KMS-11 (cell line): ENCODE measurements around the gene C9orf153.

Source experiments
- H2AFZ ChIP-seq: fragments of 200-600 bp; sonication (generic); 2 replicates; pipeline ENCODE4 v1.6.1; 2016; ENCODE audit warnings: antibody characterized with exemption, mixed run types, low read depth
- H3K27ac ChIP-seq: fragments of 200-600 bp; sonication (generic); 2 replicates; pipeline ENCODE4 v1.6.1; 2016; ENCODE audit warnings: mild to moderate bottlenecking, mixed run types
- H3K27me3 ChIP-seq: fragments of 200-600 bp; sonication (generic); 2 replicates; pipeline ENCODE4 v1.6.1; 2017; ENCODE audit warnings: mild to moderate bottlenecking, low read depth, mixed run types, moderate library complexity; ENCODE audit not compliant: insufficient read depth
- H3K36me3 ChIP-seq: fragments of 200-600 bp; sonication (generic); 2 replicates; pipeline ENCODE4 v1.6.1; 2017; ENCODE audit warnings: mild to moderate bottlenecking, mixed run types; ENCODE audit not compliant: insufficient read depth
- H3K4me1 ChIP-seq: fragments of 200-600 bp; sonication (generic); 2 replicates; pipeline ENCODE4 v1.6.1; 2016; ENCODE audit warnings: mild to moderate bottlenecking, low read depth, mixed run types; ENCODE audit not compliant: poor library complexity, severe bottlenecking
- H3K4me2 ChIP-seq: fragments of 200-600 bp; sonication (generic); 2 replicates; pipeline ENCODE4 v1.7.0; 2016; ENCODE audit warnings: mild to moderate bottlenecking, mixed run types
- H3K4me3 ChIP-seq: fragments of 200-600 bp; sonication (generic); IDR thresholded peaks from 2 replicates; pipeline ENCODE4 v1.6.1; 2017; ENCODE audit warnings: low read depth, low read length, mixed read lengths; ENCODE audit not compliant: insufficient read depth
- H3K79me2 ChIP-seq: fragments of 200-600 bp; sonication (generic); 2 replicates; pipeline ENCODE4 v1.6.1; 2016; ENCODE audit warnings: low read depth, mixed run types; ENCODE audit not compliant: insufficient read depth
- H3K9ac ChIP-seq: fragments of 200-600 bp; sonication (generic); 2 replicates; pipeline ENCODE4 v1.6.1; 2016; ENCODE audit warnings: mild to moderate bottlenecking, mixed run types
- H4K20me1 ChIP-seq: fragments of 200-600 bp; sonication (generic); 2 replicates; pipeline ENCODE4 v1.6.1; 2016; ENCODE audit warnings: mild to moderate bottlenecking, mixed run types; ENCODE audit not compliant: insufficient read depth
- TF ChIP-seq, protein P1 (sequence below): fragments of 200-600 bp; sonication (generic); conservative IDR thresholded peaks from 2 replicates; pipeline ENCODE4 v1.6.1; 2017; ENCODE audit warnings: low read depth, mild to moderate bottlenecking, antibody characterized with exemption, low read length, moderate library complexity, mixed read lengths

C9orf153 gene

DNA sequence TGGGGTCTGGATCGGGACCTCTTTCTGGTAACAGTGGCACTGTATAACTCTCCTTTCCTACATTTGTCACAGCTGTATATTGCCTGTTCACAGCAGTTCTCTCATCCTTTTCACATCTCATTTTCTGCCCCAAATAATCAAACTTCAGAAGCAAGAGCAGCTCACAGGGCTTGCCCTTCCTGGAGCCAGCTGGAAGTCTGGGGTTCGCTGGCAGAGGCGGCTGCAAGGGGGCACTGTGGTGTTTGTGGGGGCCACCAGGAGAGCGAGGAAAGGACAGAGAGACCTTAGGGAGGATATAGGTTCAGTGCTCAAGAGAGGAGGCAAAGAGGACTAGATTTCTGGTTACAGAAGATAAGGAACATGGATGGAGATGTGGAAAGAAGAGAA lies 75.3 kb downstream of the C9orf153 start:
- Histone ChIP-seq H3K36me3 (no peaks in the 10 kb centered on the region), H3K4me2 (no peak overlapping the region), H3K9ac (no peak overlapping the region), H2AFZ (no peak overlapping the region), H3K27ac (no peak overlapping the region), H3K79me2 (no peaks in the 10 kb centered on the region), H4K20me1 (no peaks in the 10 kb centered on the region), H3K4me3 (no peak overlapping the region), H3K27me3 (no peaks in the 10 kb centered on the region), H3K4me1 (no peaks in the 10 kb centered on the region)
- TF ChIP-seq, protein P1, sequence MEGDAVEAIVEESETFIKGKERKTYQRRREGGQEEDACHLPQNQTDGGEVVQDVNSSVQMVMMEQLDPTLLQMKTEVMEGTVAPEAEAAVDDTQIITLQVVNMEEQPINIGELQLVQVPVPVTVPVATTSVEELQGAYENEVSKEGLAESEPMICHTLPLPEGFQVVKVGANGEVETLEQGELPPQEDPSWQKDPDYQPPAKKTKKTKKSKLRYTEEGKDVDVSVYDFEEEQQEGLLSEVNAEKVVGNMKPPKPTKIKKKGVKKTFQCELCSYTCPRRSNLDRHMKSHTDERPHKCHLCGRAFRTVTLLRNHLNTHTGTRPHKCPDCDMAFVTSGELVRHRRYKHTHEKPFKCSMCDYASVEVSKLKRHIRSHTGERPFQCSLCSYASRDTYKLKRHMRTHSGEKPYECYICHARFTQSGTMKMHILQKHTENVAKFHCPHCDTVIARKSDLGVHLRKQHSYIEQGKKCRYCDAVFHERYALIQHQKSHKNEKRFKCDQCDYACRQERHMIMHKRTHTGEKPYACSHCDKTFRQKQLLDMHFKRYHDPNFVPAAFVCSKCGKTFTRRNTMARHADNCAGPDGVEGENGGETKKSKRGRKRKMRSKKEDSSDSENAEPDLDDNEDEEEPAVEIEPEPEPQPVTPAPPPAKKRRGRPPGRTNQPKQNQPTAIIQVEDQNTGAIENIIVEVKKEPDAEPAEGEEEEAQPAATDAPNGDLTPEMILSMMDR, result no peak

DNA sequence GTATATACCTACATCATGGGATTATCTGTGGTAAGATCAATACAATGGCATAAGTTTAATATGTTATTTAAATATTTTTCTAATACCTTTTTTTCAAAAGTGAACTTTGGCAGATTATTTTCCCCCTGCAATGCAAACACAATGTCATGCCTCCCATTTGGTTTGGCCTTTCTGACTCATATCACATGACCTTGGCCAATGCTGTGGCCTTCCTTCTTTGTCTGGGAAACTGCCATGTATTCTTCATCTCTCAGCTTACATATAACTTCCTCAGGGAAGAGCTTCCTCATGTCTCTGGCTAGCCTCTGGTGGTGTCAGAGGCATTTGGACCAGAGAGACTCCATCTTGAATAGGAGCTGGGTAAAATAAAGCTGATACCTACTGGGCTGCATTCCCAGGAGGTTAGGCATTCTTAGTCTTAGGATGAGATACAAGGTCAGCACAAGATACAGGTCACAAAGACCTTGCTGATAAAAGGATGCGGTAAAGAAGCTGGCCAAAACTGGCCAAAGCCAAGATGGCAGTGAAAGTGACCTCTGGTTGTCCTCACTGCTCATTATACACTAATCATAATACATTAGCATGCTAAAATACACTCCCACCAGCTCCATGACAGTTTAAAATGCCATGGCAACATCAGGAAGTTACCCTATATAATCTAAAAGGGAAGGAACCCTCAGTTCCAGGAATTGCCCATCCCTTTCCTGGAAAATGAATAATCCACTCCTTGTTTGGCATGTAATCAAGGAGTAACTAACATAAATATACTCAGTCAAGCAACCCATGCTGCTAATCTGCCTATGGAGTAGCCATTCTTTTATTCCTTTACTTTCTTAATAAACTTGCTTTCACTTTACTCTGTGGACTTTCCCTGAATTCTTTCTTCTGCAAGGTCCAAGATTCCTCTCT lies 76.0 kb downstream of the C9orf153 start:
- Histone ChIP-seq H3K4me3 (no peak overlapping the region), H4K20me1 (no peaks in the 10 kb centered on the region), H3K27me3 (no peaks in the 10 kb centered on the region), H2AFZ (no peak overlapping the region), H3K27ac (no peak overlapping the region), H3K4me1 (no peaks in the 10 kb centered on the region), H3K79me2 (no peaks in the 10 kb centered on the region), H3K9ac (no peak overlapping the region), H3K36me3 (no peaks in the 10 kb centered on the region), H3K4me2 (no peak overlapping the region)
- TF ChIP-seq, protein P1, result no peak

DNA sequence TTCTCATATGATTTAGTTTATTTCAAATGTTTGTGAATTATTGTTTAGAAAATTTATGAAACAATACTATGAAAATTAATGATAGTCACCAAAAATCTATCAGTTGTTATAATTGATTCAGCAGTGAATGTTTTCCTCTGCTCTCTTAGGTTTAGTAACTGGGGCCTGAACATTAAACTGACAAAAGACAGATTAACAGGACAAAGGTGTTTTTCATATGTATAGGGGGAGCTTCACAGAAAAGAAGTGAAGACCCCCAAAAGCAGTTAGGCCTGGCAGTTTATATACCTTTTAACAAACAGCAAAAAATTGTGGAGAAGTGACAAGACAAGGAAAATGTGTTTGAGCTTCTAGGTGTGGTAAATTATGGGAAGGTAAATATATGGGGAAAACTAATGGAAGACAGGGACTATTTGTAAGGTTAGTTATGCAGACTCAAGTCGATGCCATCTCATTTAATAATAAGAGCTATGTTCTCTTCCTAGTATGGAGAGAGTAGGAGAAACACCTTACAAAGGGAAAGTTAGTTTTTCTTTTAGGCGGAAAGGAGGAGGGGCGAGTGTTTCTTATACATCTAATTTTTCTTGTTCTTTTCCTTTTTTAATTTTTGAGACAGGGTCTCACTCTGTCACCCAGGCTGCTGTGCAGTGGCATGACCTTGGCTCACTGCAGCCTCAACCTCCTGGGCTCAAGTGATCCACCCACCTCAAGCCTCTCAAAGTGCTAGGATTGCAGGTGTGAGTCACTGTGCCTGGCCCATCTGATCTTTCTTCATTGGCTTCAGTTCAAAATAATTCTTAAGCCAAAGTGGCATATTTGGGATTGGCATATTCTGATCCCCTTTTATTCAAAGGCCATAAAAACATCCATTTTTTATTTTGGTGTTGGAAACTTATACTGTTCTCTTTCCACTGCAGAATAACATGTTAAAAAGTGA lies 77.8 kb downstream of the C9orf153 start:
- no peak overlapping the region for H2AFZ ChIP-seq
- TF ChIP-seq, protein P1, result no peak
- H3K4me1 ChIP-seq, result no peaks in the 10 kb centered on the region
- H3K27me3 ChIP-seq, result no peaks in the 10 kb centered on the region
- H3K36me3 ChIP-seq, result no peaks in the 10 kb centered on the region
- H3K79me2 ChIP-seq, result no peaks in the 10 kb centered on the region
- H3K9ac ChIP-seq, result no peak overlapping the region
- H3K4me3 ChIP-seq, result no peak overlapping the region
- H3K27ac ChIP-seq, result no peak overlapping the region
- no peak overlapping the region for H3K4me2 ChIP-seq
- H4K20me1 ChIP-seq, result no peaks in the 10 kb centered on the region

DNA sequence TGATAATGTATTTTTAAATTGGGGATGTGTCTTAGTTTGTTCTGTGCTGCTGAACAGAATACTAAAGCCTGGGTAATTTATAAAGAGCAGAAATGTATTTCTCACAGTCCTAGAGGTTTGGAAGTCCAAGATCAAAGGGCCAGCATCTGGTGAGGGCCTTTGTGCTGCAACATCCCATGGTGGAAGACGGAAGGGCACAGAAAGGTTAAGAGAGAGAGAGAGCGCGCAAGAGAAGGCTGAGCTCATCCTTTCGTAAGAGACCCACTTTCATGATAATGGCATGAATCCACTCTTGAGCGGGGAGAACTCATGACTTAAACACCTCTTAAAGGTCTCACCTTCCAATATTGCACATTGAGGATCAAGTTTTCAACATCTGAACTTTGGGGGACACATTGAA lies 81.0 kb downstream of the C9orf153 start:
- no peak overlapping the region for H3K9ac ChIP-seq
- H3K4me2 ChIP-seq, result no peak overlapping the region
- H3K4me1 ChIP-seq, result no peaks in the 10 kb centered on the region
- no peak overlapping the region for H3K4me3 ChIP-seq
- H4K20me1 ChIP-seq, result no peaks in the 10 kb centered on the region
- no peaks in the 10 kb centered on the region for H3K79me2 ChIP-seq
- TF ChIP-seq, protein P1, result no peak
- no peaks in the 10 kb centered on the region for H3K27me3 ChIP-seq
- no peak overlapping the region for H2AFZ ChIP-seq
- no peaks in the 10 kb centered on the region for H3K36me3 ChIP-seq
- H3K27ac ChIP-seq, result no peak overlapping the region
